Small intestine (tissue), 16 donors: Measurements from ENCODE around the gene LAMB2. TPM values are rescaled to one million over a fixed set of nuclear protein-coding genes. Genes with fewer than 3 reads are reported as not detected.

Experiments used
- DNase-seq, 2 donors: peaks; one replicate each; pipeline versions ENCODE4 v3.0.0 to v3.0.0-alpha.2; 2013
- FAIRE-seq: peaks from 2 replicates; lab custom pipeline; 2012; peaks lifted over from hg19 to GRCh38; lab: Jason Lieb, UNC
- H3K27ac ChIP-seq, 3 donors: one replicate each; pipeline ENCODE4 v1.5.1; 2013; ENCODE audit warnings: low read length in 2 of 3, mild to moderate bottlenecking in 2 of 3, control low read depth in 1 of 3, inconsistent platforms in 1 of 3, low read depth in 1 of 3, moderate library complexity in 1 of 3
- H3K27me3 ChIP-seq, 3 donors: one replicate each; pipeline ENCODE4 v1.6.1; 2013; ENCODE audit warnings: low read length in 3 of 3, inconsistent platforms in 1 of 3; ENCODE audit not compliant: control insufficient read depth in 3 of 3, insufficient read depth in 3 of 3
- H3K36me3 ChIP-seq, 3 donors: one replicate each; pipeline ENCODE4 v1.6.1; 2013; ENCODE audit warnings: low read length in 3 of 3, inconsistent platforms in 1 of 3, low read depth in 1 of 3, mild to moderate bottlenecking in 1 of 3, moderate library complexity in 1 of 3; ENCODE audit not compliant: control insufficient read depth in 3 of 3, insufficient read depth in 2 of 3
- H3K4me1 ChIP-seq, 3 donors: one replicate each; pipeline ENCODE4 v1.6.1; 2013; ENCODE audit warnings: low read length in 2 of 3, inconsistent platforms in 1 of 3, low read depth in 1 of 3, mild to moderate bottlenecking in 1 of 3, moderate library complexity in 1 of 3; ENCODE audit not compliant: control insufficient read depth in 3 of 3, insufficient read depth in 2 of 3
- H3K4me3 ChIP-seq, 3 donors: one replicate each; pipeline ENCODE4 v1.5.1; 2013; ENCODE audit warnings: low read length in 3 of 3, control low read depth in 1 of 3, inconsistent platforms in 1 of 3, low read depth in 1 of 3, mild to moderate bottlenecking in 1 of 3, moderate library complexity in 1 of 3
- H3K9me3 ChIP-seq, 2 donors: one replicate each; pipeline ENCODE4 v1.6.1; 2013; ENCODE audit warnings: low read depth in 1 of 2, low read length in 1 of 2; ENCODE audit not compliant: control insufficient read depth in 2 of 2, insufficient read depth in 1 of 2
- WGBS, 3 donors: extraction: QIAGEN DNeasy Blood & Tissue Kit; methylation state at CpG; one replicate each; pipeline ENCODE4 v1.1.7; 2013; 5-methylcytosine and 5-hydroxymethylcytosine counted together
- long read RNA-seq, 10 donors: transcript quantifications; one replicate each; lab custom pipeline, GENCODE V29; 2026
- polyA plus RNA-seq, 4 donors: library from polyadenylated mRNA; stranded (reverse) in 3 of 4; unstranded in 1 of 4; fragments of 200-250 nt in 3 of 4; fragments of 120-200 nt in 1 of 4; gene quantifications; one replicate each; pipeline versions ENCODE4 v1.2.1 to v1.2.3, GENCODE V29; 2013
- donor health status: healthy with polysubstance abuse.
- donor health status: control.
- donor health status: control.
- donor health status: Bipolar disorder and iron deficiency.
- donor health status: healthy.

Gene LAMB2
- 100 to 1,000 TPM; 124 to 598 (median 246) TPM for polyA plus RNA-seq
- long read RNA-seq, donor 1 = 0 reads
- long read RNA-seq, donor 2, full-length matches to known transcripts = 3 of 3 reads
- long read RNA-seq, donor 2, partial matches to known transcripts = 0 of 3 reads
- long read RNA-seq, donor 2, other reads (novel, unspliced or antisense) = 0 of 3 reads
- long read RNA-seq, donor 3, transcript LAMB2-217 (5 exons, 1,021 nt) = major isoform, 6 of 22 reads
- long read RNA-seq, donor 3, partial matches to known transcripts = 12 of 22 reads
- long read RNA-seq, donor 3, other reads (novel, unspliced or antisense) = 0 of 22 reads
- long read RNA-seq, donor 4, partial matches to known transcripts = 0 of 2 reads
- long read RNA-seq, donor 4, other reads (novel, unspliced or antisense) = 0 of 2 reads
- long read RNA-seq, donor 5, partial matches to known transcripts = 7 of 9 reads
- long read RNA-seq, donor 5, other reads (novel, unspliced or antisense) = 0 of 9 reads
- long read RNA-seq, donor 6, full-length matches to known transcripts = 14 of 36 reads
- long read RNA-seq, donor 6, partial matches to known transcripts = 22 of 36 reads
- long read RNA-seq, donor 6, other reads (novel, unspliced or antisense) = 0 of 36 reads
- long read RNA-seq, donor 7 = 0 reads
- long read RNA-seq, donor 8, full-length matches to known transcripts = 7 of 7 reads
- long read RNA-seq, donor 8, partial matches to known transcripts = 0 of 7 reads
- long read RNA-seq, donor 8, other reads (novel, unspliced or antisense) = 0 of 7 reads
- long read RNA-seq, donor 9, partial matches to known transcripts = 0 of 8 reads
- long read RNA-seq, donor 9, other reads (novel, unspliced or antisense) = 0 of 8 reads
- long read RNA-seq, donor 10, full-length matches to known transcripts = 11 of 51 reads
- long read RNA-seq, donor 10, partial matches to known transcripts = 40 of 51 reads
- long read RNA-seq, donor 10, other reads (novel, unspliced or antisense) = 0 of 51 reads

DNA sequence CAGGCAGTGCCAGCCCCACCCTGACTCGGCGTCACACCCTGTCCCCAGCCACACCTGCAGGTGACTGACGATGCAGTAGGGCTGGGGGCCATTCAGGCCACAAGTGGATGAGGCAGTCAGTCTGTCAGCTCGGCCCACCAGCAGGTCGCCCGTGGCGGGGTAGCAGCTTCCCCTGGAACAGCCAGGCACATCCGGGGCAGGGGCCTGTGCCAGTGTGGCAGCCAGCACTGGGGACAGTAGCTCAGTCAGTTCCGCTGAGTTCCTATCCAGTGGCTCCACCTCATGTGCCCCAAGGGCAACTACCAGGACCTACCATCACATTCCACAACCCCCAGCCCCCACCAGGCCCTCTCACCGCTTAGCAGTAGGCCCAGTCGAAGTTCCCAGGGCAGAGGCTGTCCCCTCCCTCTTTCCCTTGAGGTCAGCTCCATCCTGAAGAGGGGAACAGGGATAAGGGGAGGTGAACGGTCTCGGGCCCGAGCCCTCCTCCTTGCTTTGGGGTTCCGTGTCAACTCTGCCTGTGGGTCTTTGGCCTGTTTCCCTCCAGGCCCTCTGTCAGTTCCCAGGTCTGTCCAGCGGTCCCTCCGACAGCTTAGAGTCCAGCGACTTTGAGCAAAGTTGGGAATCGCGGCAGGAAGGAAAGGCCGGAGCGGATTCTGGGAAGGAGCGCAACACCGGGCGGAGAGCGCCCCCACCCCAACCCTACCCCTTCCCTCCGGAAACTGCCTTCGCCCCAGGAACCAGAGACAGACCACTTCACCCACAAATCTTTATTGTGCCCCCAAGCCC, at the start of gene LAMB2:
Gene LAMB2, minus strand, starts transcription at position 614 of the 789 bp plus-strand sequence. Its CDS starts 183 bp downstream, at position 431.
- Histone ChIP-seq H3K27me3 (no peaks in the 10 kb centered on the region), H3K27ac (peak within 1 kb of the TSS; percentile 38 to 92 (median 51)), H3K4me3 (peak within 1 kb of the TSS; percentile 43 to 56 (median 54)), H3K36me3 (peaks cover 0 to 42% (median 0%) of the 10 kb centered on the region in 3 donors), H3K4me1 (peaks cover 0 to 16% (median 4%) of the 10 kb centered on the region in 3 donors), H3K9me3 (no peaks in the 10 kb centered on the region)
- 14 to 27% (median 16%) methylated on average over 28 of the region's 28 CpGs for WGBS, 3 donors
- FAIRE-seq (no peak), DNase-seq (peak; percentile 80 to 88)

DNA sequence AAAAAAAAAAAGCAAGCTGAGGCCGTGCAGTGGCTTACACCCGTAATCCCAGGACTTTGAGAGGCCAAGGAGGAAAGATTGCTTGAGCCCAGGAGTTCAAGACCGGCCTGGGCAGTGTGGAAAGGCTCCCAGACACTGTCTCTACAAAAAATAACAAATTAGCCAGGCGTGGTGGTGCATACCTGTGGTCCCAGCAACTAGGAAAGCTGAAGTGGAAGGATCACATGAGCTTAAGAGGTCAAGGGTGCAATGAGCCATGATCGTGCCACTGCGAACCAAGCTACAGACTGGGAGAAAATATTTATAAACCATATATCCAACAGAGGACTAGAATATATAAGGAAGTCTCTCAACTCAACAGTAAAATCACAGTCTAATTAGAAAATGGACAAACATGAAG, 48.5 kb upstream of the LAMB2 start:
- WGBS, 3 donors = 57 to 81% (median 72%) methylated on average over 6 of the region's 6 CpGs
- FAIRE-seq (no peak), DNase-seq (no peak)

GRCh38 chr3:49180116-49180515, 47.3 kb upstream of the LAMB2 start:
- H3K36me3 ChIP-seq = peaks cover 0 to 33% (median 0%) of the 10 kb centered on the region in 3 donors
- no peak overlapping the region for H3K27ac ChIP-seq
- no peaks in the 10 kb centered on the region for H3K9me3 ChIP-seq
- no peak for FAIRE-seq
- no peaks in the 10 kb centered on the region for H3K27me3 ChIP-seq
- H3K4me1 ChIP-seq = peaks cover 0 to 4% (median 0%) of the 10 kb centered on the region in 3 donors
- H3K4me3 ChIP-seq = no peak overlapping the region
- DNase-seq = no peak

More for the DNA sequence above, 48.5 kb upstream of the LAMB2 start:
- H3K27ac ChIP-seq = no peak overlapping the region
- H3K36me3 ChIP-seq = peaks cover 0 to 21% (median 0%) of the 10 kb centered on the region in 3 donors
- H3K4me3 ChIP-seq = no peak overlapping the region
- no peaks in the 10 kb centered on the region for H3K4me1 ChIP-seq
- H3K9me3 ChIP-seq = no peaks in the 10 kb centered on the region
- no peaks in the 10 kb centered on the region for H3K27me3 ChIP-seq

GRCh38 chr3:49177073-49177472, 44.2 kb upstream of the LAMB2 start:
- no peak for DNase-seq
- no peaks in the 10 kb centered on the region for H3K9me3 ChIP-seq
- no peak for FAIRE-seq
- H3K27ac ChIP-seq = no peak overlapping the region
- WGBS, 3 donors = 74 to 83% (median 80%) methylated on average over 2 of the region's 2 CpGs
- H3K4me3 ChIP-seq = no peak overlapping the region
- H3K4me1 ChIP-seq = peaks cover 0 to 32% (median 4%) of the 10 kb centered on the region in 3 donors
- peaks cover 0 to 57% (median 0%) of the 10 kb centered on the region in 3 donors for H3K36me3 ChIP-seq
- no peaks in the 10 kb centered on the region for H3K27me3 ChIP-seq

- peaks cover 0 to 37% (median 6%) of the 10 kb centered on the region in 3 donors for H3K4me1 ChIP-seq
- H3K27me3 ChIP-seq = no peaks in the 10 kb centered on the region
- DNase-seq = no peak
- no peak for FAIRE-seq
- no peak overlapping the region for H3K4me3 ChIP-seq
- WGBS, 3 donors = 86 to 91% (median 90%) methylated on average over 8 of the region's 8 CpGs
- H3K27ac ChIP-seq = no peak overlapping the region
- peaks cover 0 to 57% (median 0%) of the 10 kb centered on the region in 3 donors for H3K36me3 ChIP-seq
- no peaks in the 10 kb centered on the region for H3K9me3 ChIP-seq
These were observed 42.7 kb upstream of the LAMB2 start for GRCh38 chr3:49175530-49175929.

- 91 to 94% (median 91%) methylated on average over 9 of the region's 9 CpGs for WGBS, 3 donors
- DNase-seq = no peak
- H3K4me3 ChIP-seq = peak overlapping the region in 1 of 3 donors; percentile 27
- no peaks in the 10 kb centered on the region for H3K9me3 ChIP-seq
- H3K27me3 ChIP-seq = no peaks in the 10 kb centered on the region
- peaks cover 0 to 46% (median 6%) of the 10 kb centered on the region in 3 donors for H3K4me1 ChIP-seq
- FAIRE-seq = no peak
- H3K27ac ChIP-seq = peak overlapping the region in 1 of 3 donors; percentile 95
- peaks cover 0 to 57% (median 0%) of the 10 kb centered on the region in 3 donors for H3K36me3 ChIP-seq
These were observed 41.6 kb upstream of the LAMB2 start for GRCh38 chr3:49174397-49174985.

GRCh38 chr3:49173792-49174170, 40.9 kb upstream of the LAMB2 start:
- Histone ChIP-seq H3K9me3 (no peaks in the 10 kb centered on the region), H3K27me3 (no peaks in the 10 kb centered on the region), H3K36me3 (peaks cover 0 to 57% (median 0%) of the 10 kb centered on the region in 3 donors), H3K27ac (peak overlapping the region in 2 of 3 donors; percentile 46 to 95), H3K4me1 (peaks cover 0 to 46% (median 6%) of the 10 kb centered on the region in 3 donors), H3K4me3 (peak overlapping the region in 1 of 3 donors; percentile 27)
- WGBS, 3 donors = 36 to 54% (median 43%) methylated on average over 4 of the region's 4 CpGs
- no peak for FAIRE-seq
- no peak for DNase-seq
